Dermis blood vessel endothelial cell (primary cell): ENCODE results near the gene PDILT. TPM values are rescaled to one million over a fixed set of nuclear protein-coding genes. Genes with fewer than 3 reads are reported as not detected.
A peak's percentile ranks its signal among the peaks of the same experiment; 100 is the strongest.

Source experiments
- DNase-seq: peaks from one replicate; pipeline ENCODE4 v3.0.0; 2010
- total RNA-seq: library from RNA; depleted of rRNA; stranded (reverse); fragments of >200 nt; gene quantifications from 2 replicates; pipeline ENCODE4 v1.2.3, GENCODE V29; 2014

PDILT gene
- total RNA-seq, 1 donor from 2014 or later: not detected

GRCh38 chr16:20401475-20402016 is 3.0 kb downstream of the PDILT start:
- DNase-seq: no peak

- DNase-seq: no peak
These were observed 3.5 kb downstream of the PDILT start for GRCh38 chr16:20401066-20401465.

- DNase-seq: no peak
These were observed 5.4 kb downstream of the PDILT start for GRCh38 chr16:20399185-20399584.

GRCh38 chr16:20398603-20399002 is 5.9 kb downstream of the PDILT start:
- DNase-seq: no peak

GRCh38 chr16:20397468-20398074 is 7.0 kb downstream of the PDILT start:
- DNase-seq: no peak

GRCh38 chr16:20396846-20397467 is 7.6 kb downstream of the PDILT start:
- no peak for DNase-seq

GRCh38 chr16:20395946-20396345 is 8.6 kb downstream of the PDILT start:
- no peak for DNase-seq

- no peak for DNase-seq
These were observed 10.5 kb downstream of the PDILT start for GRCh38 chr16:20393801-20394577.

- DNase-seq: no peak
These were observed 13.5 kb downstream of the PDILT start for GRCh38 chr16:20391045-20391444.

- DNase-seq: no peak
These were observed 15.7 kb downstream of the PDILT start for GRCh38 chr16:20388854-20389253.

- no peak for DNase-seq
These were observed 16.6 kb downstream of the PDILT start for GRCh38 chr16:20387978-20388377.

GRCh38 chr16:20385844-20386832 is 18.4 kb downstream of the PDILT start:
- DNase-seq: peak; percentile 74

GRCh38 chr16:20383106-20384029 is 21.2 kb downstream of the PDILT start:
- DNase-seq: peak; percentile 82

GRCh38 chr16:20382202-20382948 is 22.2 kb downstream of the PDILT start:
- DNase-seq: no peak

- no peak for DNase-seq
These were observed 23.8 kb downstream of the PDILT start for GRCh38 chr16:20380782-20381181.

GRCh38 chr16:20377181-20377580 is 27.4 kb downstream of the PDILT start:
- no peak for DNase-seq

- DNase-seq: no peak
These were observed 31.8 kb downstream of the PDILT start for GRCh38 chr16:20372701-20373100.

GRCh38 chr16:20369452-20370054 is 35.0 kb downstream of the PDILT start:
- no peak for DNase-seq

GRCh38 chr16:20364051-20364450 is 40.5 kb downstream of the PDILT start:
- DNase-seq: no peak

- no peak for DNase-seq
These were observed 41.3 kb downstream of the PDILT start for GRCh38 chr16:20363191-20363590.
